Neuronal stem cell (in vitro differentiated cells): ENCODE data around the gene LRRC32.

Source experiments
- DNase-seq: peaks from one replicate; pipeline ENCODE4 v3.0.0-alpha.2; 2013; ENCODE audit warnings: low spot score
- H2AFZ ChIP-seq: one replicate; pipeline ENCODE4 v1.6.1; 2013; ENCODE audit warnings: mild to moderate bottlenecking, low read length, inconsistent platforms
- H2AK5ac ChIP-seq: 2 replicates; pipeline ENCODE4 v1.6.1; 2013; ENCODE audit warnings: low read depth, mild to moderate bottlenecking, inconsistent platforms, low read length, moderate library complexity, mixed read lengths
- H2BK120ac ChIP-seq: 2 replicates; pipeline ENCODE4 v1.6.1; 2013; ENCODE audit warnings: low read depth, mild to moderate bottlenecking, inconsistent platforms, low read length, moderate library complexity, mixed read lengths
- H2BK12ac ChIP-seq: one replicate; pipeline ENCODE4 v1.6.1; 2013; ENCODE audit warnings: low read length, inconsistent platforms
- H2BK15ac ChIP-seq: 2 replicates; pipeline ENCODE4 v1.6.1; 2013; ENCODE audit warnings: mild to moderate bottlenecking, low read length, inconsistent platforms, mixed read lengths
- H2BK5ac ChIP-seq: one replicate; pipeline ENCODE4 v1.6.1; 2013; ENCODE audit warnings: inconsistent platforms, mild to moderate bottlenecking, low read length, moderate library complexity
- H3K14ac ChIP-seq: one replicate; pipeline ENCODE4 v1.6.1; 2013; ENCODE audit warnings: low read length, inconsistent platforms
- H3K18ac ChIP-seq: 2 replicates; pipeline ENCODE4 v1.6.1; 2013; ENCODE audit warnings: low read length, inconsistent platforms
- H3K23ac ChIP-seq: 2 replicates; pipeline ENCODE4 v1.6.1; 2013; ENCODE audit warnings: low read depth, mild to moderate bottlenecking, mixed read lengths, low read length, inconsistent platforms; ENCODE audit not compliant: poor library complexity
- H3K27ac ChIP-seq: replicated peaks from 3 replicates; pipeline ENCODE4 v1.5.1; 2013; ENCODE audit warnings: low read length, inconsistent platforms
- H3K27me3 ChIP-seq, 3 experiments: 2 replicates each; pipeline ENCODE4 v1.6.1; 2013; ENCODE audit warnings: low read length in 3 of 3, mild to moderate bottlenecking in 2 of 3, inconsistent platforms in 1 of 3, low read depth in 1 of 3, mixed read lengths in 1 of 3, moderate library complexity in 1 of 3; ENCODE audit not compliant: control insufficient read depth in 3 of 3, insufficient read depth in 3 of 3
- H3K36me3 ChIP-seq, 2 donors: replicated peaks in 1 of 2; 2 replicates each; pipeline ENCODE4 v1.6.1; 2013; ENCODE audit warnings: low read length in 2 of 2; ENCODE audit not compliant: control insufficient read depth in 2 of 2, insufficient read depth in 2 of 2
- H3K4ac ChIP-seq: 2 replicates; pipeline ENCODE4 v1.6.1; 2013; ENCODE audit warnings: inconsistent platforms, mild to moderate bottlenecking, low read length, moderate library complexity
- H3K4me1 ChIP-seq, 2 donors: 1 replicate in 1 of 2; 2 replicates in 1 of 2; pipeline ENCODE4 v1.6.1; 2013; ENCODE audit warnings: low read length in 2 of 2, low read depth in 1 of 2; ENCODE audit not compliant: control insufficient read depth in 2 of 2, insufficient read depth in 1 of 2
- H3K4me2 ChIP-seq: one replicate; pipeline ENCODE4 v1.6.1; 2013; ENCODE audit warnings: mild to moderate bottlenecking, low read length, inconsistent platforms; ENCODE audit not compliant: insufficient read depth, poor library complexity, severe bottlenecking
- H3K4me3 ChIP-seq, 2 donors: 2 replicates each; pipeline ENCODE4 v1.5.1; 2013; ENCODE audit warnings: low read length in 2 of 2, mild to moderate bottlenecking in 2 of 2, inconsistent platforms in 1 of 2, moderate library complexity in 1 of 2
- H3K79me1 ChIP-seq: one replicate; pipeline ENCODE4 v1.6.1; 2013; ENCODE audit warnings: low read depth, mild to moderate bottlenecking, inconsistent platforms, low read length, moderate library complexity
- H3K9ac ChIP-seq: one replicate; pipeline ENCODE4 v1.6.1; 2013; ENCODE audit warnings: mild to moderate bottlenecking, low read depth, low read length, inconsistent platforms; ENCODE audit not compliant: poor library complexity
- H3K9me3 ChIP-seq, 2 donors: replicated peaks in 1 of 2; 2 replicates each; pipeline versions ENCODE3 to v1.6.1; 2013; ENCODE audit warnings: low read length in 2 of 2, mild to moderate bottlenecking in 2 of 2, inconsistent platforms in 1 of 2, low read depth in 1 of 2, mixed read lengths in 1 of 2, moderate library complexity in 1 of 2; ENCODE audit not compliant: control insufficient read depth in 2 of 2, insufficient read depth in 1 of 2
- H4K8ac ChIP-seq: one replicate; pipeline ENCODE4 v1.6.1; 2013; ENCODE audit warnings: low read depth, mild to moderate bottlenecking, inconsistent platforms, low read length, moderate library complexity
- H4K91ac ChIP-seq: one replicate; pipeline ENCODE4 v1.6.1; 2013; ENCODE audit warnings: low read length, low read depth, mild to moderate bottlenecking, inconsistent platforms; ENCODE audit not compliant: poor library complexity
- WGBS, 2 donors: extraction: QIAGEN DNeasy Blood & Tissue Kit; methylation state at CpG; one replicate each; pipeline ENCODE4 v1.1.7; 2013; ENCODE audit warnings: missing lambda C conversion rate in 2 of 2, mixed read lengths in 1 of 2; ENCODE audit not compliant: insufficient read length in 2 of 2, insufficient replicate concordance in 1 of 2; ENCODE audit errors: extremely low coverage in 2 of 2; 5-methylcytosine and 5-hydroxymethylcytosine counted together

The LRRC32 gene

DNA sequence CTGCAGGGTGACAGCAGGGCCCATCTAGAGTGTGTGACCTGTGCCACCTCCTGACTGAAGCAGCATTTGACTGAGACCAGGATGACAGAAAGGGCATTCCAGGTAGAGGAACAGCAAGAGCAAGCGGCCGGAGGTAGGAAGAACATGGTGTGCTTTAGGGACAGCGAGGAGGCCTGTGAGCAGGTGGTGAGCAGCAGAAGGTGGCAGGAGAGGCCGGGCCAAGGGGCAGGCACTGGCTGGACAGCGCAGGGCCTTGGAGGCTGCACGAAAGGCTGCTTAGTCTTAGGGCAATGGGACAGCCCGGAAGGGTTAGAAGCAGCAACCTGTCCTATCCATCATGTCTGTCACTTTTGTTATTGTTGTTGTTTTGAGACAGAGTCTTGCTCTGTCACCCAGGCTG, 17.6 kb upstream of the LRRC32 start:
- Histone ChIP-seq H3K18ac (peak overlapping the region; percentile 74), H3K4me2 (no peak overlapping the region), H4K91ac (no peak overlapping the region), H3K36me3 (peaks cover 0 to 1% of the 10 kb centered on the region in 2 donors), H3K9ac (no peak overlapping the region), H3K4ac (no peak overlapping the region), H3K23ac (no peak overlapping the region), H2BK5ac (no peak overlapping the region), H3K27me3 (peaks cover 0 to 24% (median 0%) of the 10 kb centered on the region in 3 experiments), H3K79me1 (no peaks in the 10 kb centered on the region), H4K8ac (no peak overlapping the region), H2BK12ac (no peak overlapping the region), H2AK5ac (peak overlapping the region; percentile 43), H3K4me1 (peaks cover 0 to 4% of the 10 kb centered on the region in 2 donors), H2AFZ (no peak overlapping the region), H2BK120ac (no peak overlapping the region), H3K27ac (no peak overlapping the region), H3K9me3 (peaks cover 0 to 7% of the 10 kb centered on the region in 2 donors), H3K4me3 (no peak overlapping the region), H2BK15ac (peak overlapping the region; percentile 83), H3K14ac (peak overlapping the region; percentile 67)
- DNase-seq, result no peak
- WGBS, 2 donors, result no CpG with 5 or more reads among the region's 7 CpGs

- H2BK15ac ChIP-seq, result peak overlapping the region; percentile 9
Observed at GRCh38 chr11:76686261-76687079, 15.9 kb upstream of the LRRC32 start.

GRCh38 chr11:76685831-76686230, 15.3 kb upstream of the LRRC32 start:
- Histone ChIP-seq H3K23ac (no peak overlapping the region), H3K9me3 (peaks cover 0 to 7% of the 10 kb centered on the region in 2 donors), H2BK12ac (no peak overlapping the region), H3K79me1 (no peaks in the 10 kb centered on the region), H4K91ac (no peak overlapping the region), H3K4me2 (no peak overlapping the region), H3K18ac (peak overlapping the region; percentile 59), H3K27me3 (peaks cover 0 to 27% (median 2%) of the 10 kb centered on the region in 3 experiments), H2AFZ (no peak overlapping the region), H2AK5ac (peak overlapping the region; percentile 11), H3K4me1 (peaks cover 0 to 4% of the 10 kb centered on the region in 2 donors), H3K4me3 (no peak overlapping the region), H3K27ac (no peak overlapping the region), H2BK15ac (no peak overlapping the region), H3K9ac (no peak overlapping the region), H4K8ac (no peak overlapping the region), H3K4ac (no peak overlapping the region), H2BK5ac (no peak overlapping the region), H2BK120ac (no peak overlapping the region), H3K36me3 (peaks cover 0 to 1% of the 10 kb centered on the region in 2 donors), H3K14ac (peak overlapping the region; percentile 31)
- WGBS, 2 donors, result no CpG with 5 or more reads among the region's 7 CpGs
- DNase-seq, result no peak

More at GRCh38 chr11:76686261-76687079, 15.9 kb upstream of the LRRC32 start:
- H4K8ac ChIP-seq, result no peak overlapping the region
- peak overlapping the region; percentile 59 for H3K23ac ChIP-seq
- H3K27ac ChIP-seq, result no peak overlapping the region
- H3K36me3 ChIP-seq, result peaks cover 0 to 1% of the 10 kb centered on the region in 2 donors
- H3K27me3 ChIP-seq, result peaks cover 0 to 26% (median under 1%) of the 10 kb centered on the region in 3 experiments
- no peak overlapping the region for H2BK5ac ChIP-seq
- no peak overlapping the region for H2BK120ac ChIP-seq
- H2BK12ac ChIP-seq, result no peak overlapping the region
- no CpG with 5 or more reads among the region's 16 CpGs for WGBS, 2 donors
- H3K4ac ChIP-seq, result no peak overlapping the region
- H3K4me2 ChIP-seq, result no peak overlapping the region
- H3K14ac ChIP-seq, result no peak overlapping the region
- no peak overlapping the region for H3K9ac ChIP-seq
- no peak overlapping the region for H3K4me3 ChIP-seq
- H4K91ac ChIP-seq, result no peak overlapping the region
- H3K9me3 ChIP-seq, result peaks cover 0 to 7% of the 10 kb centered on the region in 2 donors
- no peak for DNase-seq
- H3K4me1 ChIP-seq, result peaks cover 0 to 4% of the 10 kb centered on the region in 2 donors
- H3K18ac ChIP-seq, result no peak overlapping the region
- no peak overlapping the region for H2AK5ac ChIP-seq
- no peaks in the 10 kb centered on the region for H3K79me1 ChIP-seq
- H2AFZ ChIP-seq, result no peak overlapping the region

DNA sequence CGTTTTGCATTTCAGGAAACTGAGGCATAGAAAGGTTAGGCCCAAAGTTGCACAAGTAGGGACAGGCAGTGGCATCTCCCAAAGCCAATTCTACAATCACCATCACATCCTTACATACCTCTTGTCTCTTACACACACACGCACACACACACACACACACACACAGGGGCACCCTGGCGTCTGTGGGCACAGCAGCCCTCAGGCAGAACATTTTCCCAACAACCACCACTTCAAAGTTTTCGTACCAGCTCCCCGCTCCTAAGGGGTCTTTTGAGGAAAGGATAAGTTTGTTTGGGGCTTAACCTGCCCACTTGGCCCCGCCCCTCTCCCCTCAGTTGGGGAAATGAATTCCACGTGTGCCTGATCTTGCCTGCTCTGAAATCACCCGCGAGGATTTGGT, 14.7 kb upstream of the LRRC32 start:
- Histone ChIP-seq H3K9ac (no peak overlapping the region), H3K4ac (no peak overlapping the region), H3K9me3 (peaks cover 0 to 7% of the 10 kb centered on the region in 2 donors), H2AK5ac (no peak overlapping the region), H2BK120ac (no peak overlapping the region), H3K23ac (no peak overlapping the region), H3K4me2 (no peak overlapping the region), H3K36me3 (peaks cover 0 to 1% of the 10 kb centered on the region in 2 donors), H3K4me3 (peak overlapping the region in 1 of 2 donors; percentile 8), H2BK12ac (no peak overlapping the region), H3K79me1 (no peaks in the 10 kb centered on the region), H2BK15ac (no peak overlapping the region), H3K27me3 (peaks cover 0 to 31% (median 2%) of the 10 kb centered on the region in 3 experiments), H3K18ac (no peak overlapping the region), H2AFZ (no peak overlapping the region), H4K91ac (no peak overlapping the region), H3K14ac (no peak overlapping the region), H2BK5ac (no peak overlapping the region), H3K4me1 (peaks cover 0 to 4% of the 10 kb centered on the region in 2 donors), H3K27ac (no peak overlapping the region), H4K8ac (no peak overlapping the region)
- no peak for DNase-seq
- WGBS, 2 donors, result 100% methylated on average over 1 of the region's 9 CpGs; no CpG with 5 or more reads in 1 of the 2 donors
